DND-41 (cell line): ENCODE measurements around the gene VIPR1.

Experiments used
- CTCF ChIP-seq: IDR thresholded peaks from 2 replicates; pipeline ENCODE4 v1.5.1; 2012; ENCODE audit warnings: borderline replicate concordance, low read length, moderate library complexity, mild to moderate bottlenecking; ENCODE audit not compliant: poor library complexity, severe bottlenecking; ENCODE audit errors: extremely low read depth
- EZH2 ChIP-seq: IDR thresholded peaks from 3 replicates; pipeline ENCODE4 v1.6.1; 2012; ENCODE audit warnings: borderline replicate concordance, low read depth, mild to moderate bottlenecking, moderate library complexity, low read length, inconsistent platforms; ENCODE audit not compliant: severe bottlenecking

GRCh38 chr3:42535981-42536784 lies 33.7 kb downstream of the VIPR1 start:
- TF ChIP-seq CTCF (peak; percentile 55), EZH2 (no peak)
